Heart left ventricle (tissue), 16 donors: ENCODE data around the gene RGL1. TPM values are rescaled to one million over a fixed set of nuclear protein-coding genes. Genes with fewer than 3 reads are reported as not detected.

Experiments
- ATAC-seq, 4 donors: fragments of 200-7000 bp; cut with Tn5 transposase; one replicate each; pipeline ENCODE4 v1.9.1; 2020 to 2022; ENCODE audit warnings: moderate library complexity in 4 of 4, mild to moderate bottlenecking in 3 of 4, moderate number of reproducible peaks in 1 of 4
- DNase-seq, 5 donors: peaks; one replicate each; pipeline ENCODE4 v3.0.0-alpha.2; 2020
- H3K27ac ChIP-seq, 12 donors: fragments of 200-600 bp; sonication (generic) in 4 of 12; one replicate each; pipeline versions ENCODE4 v1.5.0 to v1.8.0; 2016 to 2022; ENCODE audit warnings: mild to moderate bottlenecking in 2 of 12
- H3K27me3 ChIP-seq, 9 donors: fragments of 200-600 bp; sonication (generic) in 2 of 9; one replicate each; pipeline versions ENCODE4 v1.5.1 to v1.8.0; 2016 to 2022; ENCODE audit warnings: mild to moderate bottlenecking in 3 of 9
- H3K36me3 ChIP-seq, 9 donors: fragments of 200-600 bp; sonication (generic) in 2 of 9; one replicate each; pipeline versions ENCODE4 v1.5.0 to v1.8.0; 2018 to 2022; ENCODE audit warnings: mild to moderate bottlenecking in 2 of 9
- H3K4me1 ChIP-seq, 12 donors: fragments of 200-600 bp; sonication (generic) in 4 of 12; one replicate each; pipeline versions ENCODE4 v1.5.0 to v1.8.0; 2016 to 2022; ENCODE audit warnings: mild to moderate bottlenecking in 3 of 12
- H3K4me3 ChIP-seq, 12 donors: fragments of 200-600 bp; sonication (generic) in 4 of 12; one replicate each; pipeline versions ENCODE4 v1.5.0 to v1.8.0; 2017 to 2022; ENCODE audit warnings: mild to moderate bottlenecking in 9 of 12, moderate library complexity in 4 of 12
- H3K9me3 ChIP-seq, 12 donors: fragments of 200-600 bp; sonication (generic) in 4 of 12; one replicate each; pipeline versions ENCODE4 v1.5.0 to v1.8.0; 2016 to 2022; ENCODE audit warnings: mild to moderate bottlenecking in 1 of 12
- POLR2A ChIP-seq, 2 donors: fragments of 450-650 bp; IDR thresholded peaks; one replicate each; pipeline ENCODE4 v1.6.1; 2017; ENCODE audit warnings: antibody characterized with exemption in 2 of 2, mild to moderate bottlenecking in 2 of 2, moderate library complexity in 2 of 2
- WGBS, 4 donors: extraction: QIAGEN DNeasy Blood & Tissue Kit in 2 of 4; methylation state at CpG; one replicate each; pipeline versions ENCODE4 v1.1.5 to v1.1.7; 2013 to 2018; 5-methylcytosine and 5-hydroxymethylcytosine counted together
- intact Hi-C, 10 donors: fragments of 100-400 bp; cut with DNase I; formaldehyde crosslinking; loops; one replicate each; pipeline versions ENCODE4 v1.11.1 to v1.14.2; 2022
- polyA plus RNA-seq, 2 donors: library from polyadenylated mRNA; stranded (reverse); fragments of 200-250 nt; gene quantifications; one replicate each; pipeline ENCODE4 v1.2.3, GENCODE V29; 2013
- total RNA-seq, 9 donors: library from RNA; depleted of rRNA in 2 of 9; stranded (reverse); fragments of >200 nt in 2 of 9; fragmentation: NEBNext Ultra II Directional in 3 of 9; extraction: Animal tissue kit (Norgen Biotek cat#: 25700) in 3 of 9; gene quantifications; one replicate each; pipeline versions ENCODE4 v1.1.0 to v1.2.4, GENCODE V29; 2016 to 2023
- TF ChIP-seq, protein P1 (sequence below), 12 donors: fragments of 200-600 bp; sonication (generic) in 4 of 12; IDR thresholded peaks; one replicate each; pipeline versions ENCODE4 v1.5.0 to v1.8.0; 2018 to 2022; ENCODE audit warnings: antibody characterized with exemption in 12 of 12, mild to moderate bottlenecking in 5 of 12
- donor health status: ischemic (EF 13 %, LVEDD 7.1; RV severe dilation, severe dysfunction).
- donor health status: healthy with polysubstance abuse.
- donor health status: DM: no; HTN: yes; CAD: no.
- donor health status: DM: no; HTN: no; CAD: no.
- donor health status: ischemic (EF 25% LVEDD 6.9; RV normal size, moderate dysfunction).
- donor health status: ischemic (EF 25% LVEDD 5.7; RV mildly dilated, moderate dysfunction).
- donor health status: healthy.
- donor health status: DM: yes; HTN: yes; CAD: no.
- donor health status: ischemic (EF 35%, LVEDD 5.7; RV mildly dilated, moderate dysfunction).
- donor health status: nonischemic (EF 11% LVEDD 7.7; RV severe dilation, severe dysfunction).
- donor health status: DM: yes; HTN: yes; CAD: no.
- donor health status: PGD.
- donor health status: ischemic (EF 29% LVEDD 5.4; RV normal size, mild dysfunction).
- donor health status: nonischemic (EF 23%, LVEDD 6.1; RV moderate dilation, normal function).

Gene RGL1
- total and polyA plus RNA-seq, 11 donors = 5.6 to 50.6 (median 15.5) TPM

DNA sequence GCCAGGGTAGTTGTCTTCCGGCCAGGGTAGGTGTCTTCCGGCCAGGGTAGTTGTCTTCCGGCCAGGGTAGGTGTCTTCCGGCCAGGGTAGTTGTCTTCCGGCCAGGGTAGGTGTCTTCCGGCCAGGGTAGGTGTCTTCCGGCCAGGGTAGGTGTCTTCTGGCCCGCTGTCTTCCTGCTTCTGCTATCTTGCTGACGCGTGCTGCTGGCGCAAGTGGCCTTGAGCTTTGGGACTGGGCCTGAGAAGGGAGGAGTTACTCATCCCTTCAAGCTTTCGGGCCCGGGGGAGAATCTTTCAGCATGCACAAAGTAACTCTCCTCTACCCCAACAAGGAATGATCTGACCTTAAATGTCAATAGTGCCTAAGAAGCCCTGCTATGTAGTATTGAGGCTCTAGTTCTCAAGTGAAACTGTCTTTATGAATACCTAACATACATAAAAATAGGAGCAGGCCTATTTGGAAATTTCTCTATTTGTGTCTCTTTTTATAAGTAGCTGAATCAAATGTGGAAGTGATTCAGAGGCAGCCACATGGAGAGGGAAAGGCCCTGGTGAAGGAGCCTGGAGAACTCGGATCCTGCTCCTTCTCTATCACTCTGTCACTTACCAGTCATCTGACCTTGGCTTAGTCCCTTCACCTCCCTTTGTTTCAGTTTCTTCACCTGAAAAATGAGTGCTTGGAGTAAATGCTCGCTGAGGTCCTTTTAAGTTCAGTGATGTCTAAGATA is 65.6 kb downstream of the RGL1 start:
- DNase-seq = peak; percentile 56 to 78 (median 75)
- Histone ChIP-seq H3K27me3 (no peaks in the 10 kb centered on the region), H3K4me1 (peaks cover 10 to 77% (median 49%) of the 10 kb centered on the region in 12 donors), H3K27ac (peak overlapping the region; percentile 28 to 84 (median 80)), H3K4me3 (no peak overlapping the region), H3K36me3 (peaks cover 0 to 21% (median 12%) of the 10 kb centered on the region in 9 donors), H3K9me3 (no peaks in the 10 kb centered on the region)
- 47 to 56% (median 51%) methylated on average over 4 to 14 of the region's 15 CpGs for WGBS, 4 donors
- TF ChIP-seq, protein P1, sequence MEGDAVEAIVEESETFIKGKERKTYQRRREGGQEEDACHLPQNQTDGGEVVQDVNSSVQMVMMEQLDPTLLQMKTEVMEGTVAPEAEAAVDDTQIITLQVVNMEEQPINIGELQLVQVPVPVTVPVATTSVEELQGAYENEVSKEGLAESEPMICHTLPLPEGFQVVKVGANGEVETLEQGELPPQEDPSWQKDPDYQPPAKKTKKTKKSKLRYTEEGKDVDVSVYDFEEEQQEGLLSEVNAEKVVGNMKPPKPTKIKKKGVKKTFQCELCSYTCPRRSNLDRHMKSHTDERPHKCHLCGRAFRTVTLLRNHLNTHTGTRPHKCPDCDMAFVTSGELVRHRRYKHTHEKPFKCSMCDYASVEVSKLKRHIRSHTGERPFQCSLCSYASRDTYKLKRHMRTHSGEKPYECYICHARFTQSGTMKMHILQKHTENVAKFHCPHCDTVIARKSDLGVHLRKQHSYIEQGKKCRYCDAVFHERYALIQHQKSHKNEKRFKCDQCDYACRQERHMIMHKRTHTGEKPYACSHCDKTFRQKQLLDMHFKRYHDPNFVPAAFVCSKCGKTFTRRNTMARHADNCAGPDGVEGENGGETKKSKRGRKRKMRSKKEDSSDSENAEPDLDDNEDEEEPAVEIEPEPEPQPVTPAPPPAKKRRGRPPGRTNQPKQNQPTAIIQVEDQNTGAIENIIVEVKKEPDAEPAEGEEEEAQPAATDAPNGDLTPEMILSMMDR (IDR thresholded peaks at IDR 0.05) = no peak
- no peak for TF ChIP-seq POLR2A (IDR thresholded peaks at IDR 0.05)
- ATAC-seq = peak in 2 of 4 donors; percentile 26 to 50
- intact Hi-C loops = loop anchor here in 3 of 10 donors (5.0 to 10.0 kb wide), 3 partner anchors 56 to 66 kb away; partner anchors contain the start of gene RGL1 (in 2 of the 3)

DNA sequence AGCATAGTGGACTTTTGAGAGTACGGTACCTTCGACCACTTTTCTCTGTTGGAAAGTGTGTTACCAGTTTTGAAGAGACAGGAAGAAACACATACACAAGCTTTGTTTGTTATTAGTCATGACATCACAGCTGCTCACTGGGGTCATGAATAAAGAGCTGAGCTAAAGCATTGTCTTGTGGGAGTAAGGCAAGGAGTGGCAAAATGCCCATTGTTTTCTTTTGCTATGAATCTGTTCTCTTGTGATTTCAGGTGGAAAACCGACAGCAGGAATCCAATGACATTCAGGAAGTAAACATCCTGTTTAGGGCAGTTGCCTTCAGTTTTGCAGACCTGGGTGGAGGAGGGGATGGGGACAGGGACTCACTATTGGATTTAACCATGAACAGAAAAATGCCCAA is 66.2 kb downstream of the RGL1 start:
- DNase-seq (no peak), ATAC-seq (peak in 2 of 4 donors; percentile 33 to 70)
- Histone ChIP-seq H3K27me3 (no peaks in the 10 kb centered on the region), H3K9me3 (no peaks in the 10 kb centered on the region), H3K36me3 (peaks cover 0 to 15% (median 7%) of the 10 kb centered on the region in 9 donors), H3K27ac (peak overlapping the region in 11 of 12 donors; percentile 56 to 84 (median 81)), H3K4me1 (peaks cover 10 to 80% (median 54%) of the 10 kb centered on the region in 12 donors), H3K4me3 (no peak overlapping the region)
- 43 to 59% (median 53%) methylated on average over 3 of the region's 3 CpGs for WGBS, 4 donors
- intact Hi-C loops = loop anchor here in 3 of 10 donors (5.0 to 10.0 kb wide), 3 partner anchors 56 to 66 kb away; partner anchors contain the start of gene RGL1 (in 2 of the 3)
- TF ChIP-seq, protein P1 (IDR thresholded peaks at IDR 0.05) = no peak
- no peak for TF ChIP-seq POLR2A (IDR thresholded peaks at IDR 0.05)

DNA sequence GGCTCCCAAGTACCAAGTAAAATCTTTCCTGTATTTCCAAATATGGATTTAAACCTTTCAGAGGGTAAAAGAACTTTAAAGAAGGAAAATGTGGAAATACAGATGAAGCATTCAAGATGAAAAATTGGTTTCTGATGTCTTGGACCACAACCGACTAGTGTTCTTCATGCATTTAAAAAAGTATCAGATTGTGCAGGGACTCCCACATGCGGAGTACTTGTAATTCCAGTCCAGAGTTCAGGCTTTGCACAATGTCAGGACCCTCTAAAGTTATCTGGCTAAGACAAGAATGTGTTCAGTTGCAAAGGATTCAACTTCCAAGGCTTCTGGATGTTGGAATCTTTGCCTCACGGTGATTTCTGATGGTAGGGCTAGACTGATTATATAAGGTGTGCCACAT is 66.7 kb downstream of the RGL1 start:
- H3K4me3 ChIP-seq = no peak overlapping the region
- TF ChIP-seq, protein P1 (IDR thresholded peaks at IDR 0.05) = no peak
- TF ChIP-seq POLR2A (IDR thresholded peaks at IDR 0.05) = no peak
- peaks cover 15 to 80% (median 59%) of the 10 kb centered on the region in 12 donors for H3K4me1 ChIP-seq
- 53 to 67% (median 57%) methylated on average over 3 of the region's 3 CpGs for WGBS, 4 donors
- H3K27me3 ChIP-seq = no peaks in the 10 kb centered on the region
- no peak for DNase-seq
- ATAC-seq = no peak
- intact Hi-C loops = loop anchor here in 3 of 10 donors (5.0 to 10.0 kb wide), 3 partner anchors 57 to 67 kb away; partner anchors contain the start of gene RGL1 (in 2 of the 3)
- peaks cover 0 to 10% (median 2%) of the 10 kb centered on the region in 9 donors for H3K36me3 ChIP-seq
- peak overlapping the region in 11 of 12 donors; percentile 56 to 84 (median 81) for H3K27ac ChIP-seq
- no peaks in the 10 kb centered on the region for H3K9me3 ChIP-seq

DNA sequence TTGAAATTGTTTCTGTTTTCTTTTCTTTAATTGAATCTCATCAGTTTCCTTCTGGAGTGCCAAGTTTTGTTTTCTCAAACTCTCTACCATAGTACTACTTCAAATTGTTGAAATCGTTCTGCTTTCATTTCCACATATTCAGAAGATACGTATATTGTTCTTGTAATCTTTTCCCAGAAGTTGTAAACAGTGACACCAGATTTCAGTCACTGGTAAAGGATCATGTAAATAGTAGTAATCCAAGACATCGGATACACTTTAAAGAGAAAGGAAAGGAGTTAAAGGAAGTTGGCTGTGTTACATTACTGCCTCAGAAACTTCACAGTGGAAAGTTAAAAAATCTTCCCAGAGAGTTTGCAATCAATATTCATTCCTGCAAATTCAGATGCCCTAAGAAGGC is 67.5 kb downstream of the RGL1 start:
- Histone ChIP-seq H3K4me1 (peaks cover 20 to 86% (median 67%) of the 10 kb centered on the region in 12 donors), H3K4me3 (peak overlapping the region in 3 of 12 donors; percentile 2 to 32 (median 12)), H3K27ac (peak overlapping the region; percentile 2 to 84 (median 80)), H3K36me3 (peaks cover 0 to 7% (median 0%) of the 10 kb centered on the region in 9 donors), H3K9me3 (no peaks in the 10 kb centered on the region), H3K27me3 (no peaks in the 10 kb centered on the region)
- no peak for DNase-seq
- intact Hi-C loops = loop anchor here in 4 of 10 donors (2.0 to 10.0 kb wide), 4 partner anchors 26 to 68 kb away; partner anchors contain the start of gene RGL1 (in 2 of the 4)
- no peak for ATAC-seq
- WGBS, 4 donors = 40 to 48% (median 42%) methylated on average over 3 of the region's 3 CpGs
- TF ChIP-seq, protein P1 (IDR thresholded peaks at IDR 0.05) = no peak
- TF ChIP-seq POLR2A (IDR thresholded peaks at IDR 0.05) = no peak
